NCI-H2196 treated with DMSO at 0.1 percent for 48 hours (cell line): ENCODE measurements around the gene PPP1R1C.

Experiments used
- DNase-seq: peaks from one replicate; lab custom pipeline; 2025; ENCODE audit not compliant: unreplicated experiment; lab: John Stamatoyannopoulos, UW

Gene PPP1R1C

GRCh38 chr2:182103526-182103925 is 117.9 kb downstream of the PPP1R1C start:
- DNase-seq = no peak

DNA sequence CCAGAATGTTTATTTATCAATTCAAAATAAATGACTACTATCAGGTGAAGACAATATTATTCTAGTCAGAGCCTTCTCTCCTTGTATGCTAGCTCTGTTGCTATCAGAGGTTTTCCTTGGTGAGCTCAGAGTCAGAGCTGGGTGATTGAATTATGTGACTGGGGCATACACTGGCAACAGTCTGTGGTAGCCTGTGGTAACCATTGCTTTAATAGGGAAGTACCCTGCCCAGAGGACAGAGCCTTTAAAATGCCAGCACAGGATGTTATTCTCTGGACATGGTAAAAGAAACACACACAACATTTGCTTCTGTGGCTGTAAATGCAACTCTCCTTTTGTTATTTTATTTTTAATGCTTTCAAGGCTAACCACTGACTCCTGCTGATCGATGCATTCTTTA is 124.7 kb downstream of the PPP1R1C start:
- no peak for DNase-seq

DNA sequence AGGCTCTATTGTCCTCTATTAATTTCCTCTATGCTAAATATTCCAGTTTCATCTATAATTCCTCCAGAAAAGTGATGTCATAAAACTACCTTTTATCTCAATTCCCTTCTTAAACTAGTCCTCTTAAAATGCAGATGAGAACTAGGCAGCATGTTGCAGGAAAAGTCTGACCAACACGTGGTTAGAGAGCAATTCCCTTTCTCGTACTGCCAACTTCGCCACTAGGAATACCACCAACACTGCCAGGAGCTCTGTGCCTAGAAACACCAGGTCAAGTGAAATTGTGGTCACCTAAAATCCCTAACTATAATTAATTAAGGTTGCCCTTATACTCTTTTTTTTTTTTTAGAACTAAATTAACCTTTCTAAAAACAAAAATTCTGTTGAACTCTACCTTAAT is 127.7 kb downstream of the PPP1R1C start:
- DNase-seq = no peak

DNA sequence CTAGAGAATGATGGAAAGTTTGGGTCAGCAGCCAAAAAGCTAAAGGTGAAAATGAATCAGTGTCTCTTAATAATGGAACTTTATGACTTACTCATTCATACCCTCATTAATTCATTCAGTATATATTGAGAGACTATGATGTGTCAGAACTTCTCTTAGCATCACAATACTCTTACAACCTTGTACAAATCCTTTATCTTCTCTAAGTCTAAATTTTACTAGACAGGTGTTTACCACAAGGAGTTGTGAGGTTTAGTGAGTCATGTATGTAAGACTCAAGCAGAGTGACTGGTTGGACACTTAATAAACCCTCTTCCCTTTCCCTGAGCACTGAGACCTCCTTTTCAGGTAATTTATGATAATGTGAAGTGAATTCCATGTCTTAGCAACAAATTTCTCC is 129.6 kb downstream of the PPP1R1C start:
- DNase-seq = no peak

GRCh38 chr2:182116774-182117173 is 131.1 kb downstream of the PPP1R1C start:
- no peak for DNase-seq

- no peak for DNase-seq
Observed at GRCh38 chr2:182117196-182117595, 131.5 kb downstream of the PPP1R1C start.

DNA sequence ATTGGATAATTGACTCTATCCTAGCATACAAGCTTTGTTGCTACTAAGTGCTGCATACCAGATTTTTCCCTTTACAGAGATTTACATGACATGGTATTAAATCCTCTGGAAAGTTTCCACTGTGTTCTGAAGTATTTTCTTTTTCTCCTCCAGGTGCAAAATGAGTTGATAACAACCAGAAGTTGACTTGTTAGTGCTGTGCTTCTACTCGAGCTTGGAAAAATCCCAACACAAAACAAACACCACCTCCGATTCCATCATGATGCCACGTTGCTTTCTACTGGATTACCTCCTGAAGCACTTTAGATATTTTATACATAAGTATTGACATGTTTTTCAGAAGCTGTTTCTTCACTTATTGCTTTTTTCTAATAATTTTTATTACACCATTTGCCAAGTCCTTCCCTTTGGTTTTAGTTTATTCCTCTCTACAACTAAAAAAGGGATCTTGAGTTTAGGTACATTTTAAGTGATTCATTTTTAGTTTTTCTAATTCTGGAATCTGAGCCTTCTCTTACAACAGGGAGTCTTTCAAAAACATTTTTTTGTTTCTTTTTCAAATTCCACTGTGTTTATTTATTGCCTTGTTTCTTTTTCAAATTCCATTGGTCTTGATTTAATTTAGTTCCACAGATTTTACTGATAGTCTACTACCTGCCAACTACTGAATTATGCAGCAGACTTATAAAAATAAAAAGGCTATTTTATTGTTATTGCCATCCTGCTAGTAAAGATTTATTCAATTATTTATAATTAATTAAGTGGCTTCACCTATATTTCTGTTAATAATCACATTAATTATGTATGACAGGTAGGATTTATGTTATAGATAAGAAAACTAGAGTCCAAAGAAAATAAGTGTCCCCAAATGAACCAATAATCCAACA is 143.4 kb downstream of the PPP1R1C start:
- DNase-seq = no peak

DNA sequence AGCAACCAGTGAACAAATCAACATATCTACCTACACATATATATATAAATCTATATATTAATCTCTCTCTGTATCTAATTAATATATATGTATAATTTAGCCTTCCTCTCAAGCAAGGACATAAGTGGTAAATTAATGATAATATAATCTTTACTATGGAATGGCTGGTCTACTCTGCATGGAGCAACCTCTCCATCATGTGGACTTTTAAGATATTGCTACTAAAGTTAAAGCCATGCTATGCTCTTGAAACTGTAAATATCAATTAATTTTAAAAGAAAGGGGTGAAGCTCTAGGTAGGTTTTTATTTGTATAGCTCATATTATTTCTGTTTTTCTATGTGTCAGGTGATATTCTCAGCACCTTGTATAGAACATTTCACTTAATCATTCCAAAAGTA is 147.0 kb downstream of the PPP1R1C start:
- DNase-seq = no peak

DNA sequence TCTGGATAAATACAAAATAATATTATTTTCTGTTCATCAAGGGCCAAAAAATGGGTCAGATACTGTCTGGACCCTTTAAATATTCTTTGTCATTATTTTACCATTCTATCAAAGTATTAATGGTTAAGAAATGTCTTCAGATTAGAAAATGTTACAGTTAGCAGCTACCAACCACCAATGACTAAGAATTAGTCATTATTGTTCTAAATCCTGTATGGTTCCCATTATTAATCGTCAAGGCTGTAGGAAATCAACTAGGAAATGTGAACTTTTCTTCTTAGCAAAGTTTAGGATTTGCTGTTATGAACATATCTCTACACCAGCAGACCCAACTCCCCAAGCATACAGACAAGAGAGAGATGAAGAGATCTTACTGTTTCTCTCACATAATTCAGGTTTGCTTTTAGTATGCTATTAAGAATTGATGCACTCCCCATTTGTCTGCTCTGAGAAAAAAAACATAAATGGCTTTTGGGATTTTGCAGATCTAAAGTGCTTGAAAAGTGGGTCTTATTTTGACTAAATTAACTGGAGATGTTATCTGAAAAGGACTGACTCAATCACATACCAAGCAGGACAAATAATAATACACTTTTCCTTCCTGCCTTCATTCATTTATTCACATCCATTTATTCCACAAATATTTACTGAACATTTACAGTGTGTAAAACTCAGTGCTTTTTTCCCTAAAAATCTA is 147.7 kb downstream of the PPP1R1C start:
- DNase-seq = no peak

DNA sequence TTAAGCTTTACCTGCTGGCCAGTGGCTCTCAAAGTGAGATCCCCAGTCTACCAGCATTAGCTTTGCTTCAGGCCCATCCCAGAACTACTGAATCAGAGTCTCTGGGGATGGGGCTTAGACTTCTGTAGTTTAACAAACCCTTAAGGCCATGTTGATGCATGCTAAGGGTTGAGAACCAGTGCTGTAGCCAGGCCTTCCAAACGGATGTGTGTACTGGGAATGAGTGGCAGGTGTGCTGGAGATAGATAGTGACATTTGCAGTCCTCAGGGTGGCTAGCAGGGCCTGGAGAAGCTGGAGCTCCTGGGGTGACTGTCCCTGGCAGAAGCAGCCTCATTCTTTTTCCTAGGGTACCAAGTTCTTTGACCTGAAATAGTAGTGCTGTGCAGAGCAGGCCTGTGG is 148.5 kb downstream of the PPP1R1C start:
- no peak for DNase-seq

GRCh38 chr2:182142062-182142461 is 156.4 kb downstream of the PPP1R1C start:
- DNase-seq = no peak

DNA sequence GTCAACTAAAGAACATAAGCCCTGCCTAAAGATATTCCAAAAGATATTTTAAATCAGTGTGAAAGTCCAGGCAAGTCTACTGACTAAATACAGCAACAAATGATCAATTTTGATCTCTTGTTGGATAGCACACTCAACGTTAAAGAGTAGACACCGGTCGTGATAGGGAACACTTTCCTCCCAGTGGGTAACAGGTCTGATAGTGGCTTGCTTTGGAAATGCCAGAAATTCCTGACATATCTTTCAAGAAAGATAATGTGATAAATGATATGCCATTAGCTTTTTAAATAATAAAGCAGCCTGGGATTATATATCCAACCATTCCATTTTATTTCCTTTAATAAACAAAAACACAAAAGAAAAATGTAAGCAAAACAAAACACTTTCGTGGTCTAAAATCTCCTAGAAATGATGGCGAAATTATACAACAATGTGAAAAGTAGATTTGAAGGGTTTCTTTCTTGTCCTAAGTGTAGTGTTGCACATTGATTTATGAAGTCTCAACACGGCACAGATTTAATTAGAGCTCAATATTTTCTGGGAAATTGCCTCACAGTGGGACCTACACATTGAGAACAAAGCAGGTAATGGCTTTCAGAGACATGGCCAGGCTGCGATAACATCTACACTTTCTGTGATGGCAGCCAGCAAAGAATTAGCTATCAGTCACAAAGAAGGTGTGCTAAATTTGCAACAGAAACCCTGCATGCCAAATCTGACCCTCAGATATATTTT is 158.6 kb downstream of the PPP1R1C start:
- DNase-seq = no peak

- DNase-seq = no peak
Observed at GRCh38 chr2:182144776-182145165, 159.1 kb downstream of the PPP1R1C start.

- DNase-seq = no peak
Observed at GRCh38 chr2:182148344-182148743, 162.7 kb downstream of the PPP1R1C start.

- no peak for DNase-seq
Observed at GRCh38 chr2:182163878-182164277, 178.2 kb downstream of the PPP1R1C start.

GRCh38 chr2:182164686-182165085 is 179.0 kb downstream of the PPP1R1C start:
- DNase-seq = no peak

GRCh38 chr2:182165202-182165601 is 179.5 kb downstream of the PPP1R1C start:
- no peak for DNase-seq

DNA sequence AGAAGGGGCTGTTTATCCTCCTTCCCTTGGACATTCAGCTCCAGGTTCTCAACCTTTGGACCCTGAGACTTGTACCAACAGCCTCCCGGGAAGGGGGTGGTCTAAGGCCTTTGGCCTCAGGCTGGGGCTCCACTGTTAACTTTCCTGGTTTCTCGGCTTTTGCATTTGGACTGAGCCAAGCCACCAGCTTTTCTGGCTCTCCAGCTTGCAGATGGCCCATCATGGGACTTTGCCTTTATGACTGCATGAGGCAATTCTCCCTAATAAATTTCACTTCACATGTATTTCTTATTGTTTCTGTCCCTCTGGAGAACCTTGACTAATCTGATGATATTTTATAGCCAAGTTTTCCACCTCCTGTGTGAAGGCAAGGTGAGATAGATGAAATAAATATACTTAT is 180.8 kb downstream of the PPP1R1C start:
- DNase-seq = no peak

DNA sequence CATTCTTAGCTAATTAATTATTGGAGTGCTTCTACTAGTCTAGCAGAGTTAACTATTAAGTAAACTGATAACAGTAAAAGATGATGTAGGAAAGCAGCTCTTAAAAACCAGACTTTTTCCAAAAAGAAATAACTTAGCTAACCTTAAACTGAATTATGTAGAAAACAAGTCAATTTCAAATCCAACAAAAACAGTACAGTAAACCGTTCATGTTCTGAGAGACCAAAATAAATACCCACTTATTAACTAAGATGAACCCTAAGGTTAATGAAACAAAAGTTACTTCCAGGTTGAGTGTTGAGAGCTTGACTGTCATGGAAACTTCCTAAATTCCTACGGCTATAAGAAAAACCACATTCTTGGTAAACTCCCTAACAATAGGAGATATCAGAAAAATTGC is 181.2 kb downstream of the PPP1R1C start:
- DNase-seq = no peak
